Epithelial cell of esophagus (primary cell): ENCODE measurements around the gene GRIA4.
"Not testable (repeated sequence)": the region's sequence is repeated elsewhere in the genome, so short reads cannot be mapped to it uniquely, and the experiment has no call there.

ENCODE experiments used
- DNase-seq: peaks from one replicate; pipeline ENCODE4 v3.0.0; 2010; ENCODE audit warnings: low read depth
- H3K4me3 ChIP-seq: 2 replicates; pipeline ENCODE4 v1.5.1; 2011; ENCODE audit warnings: mild to moderate bottlenecking, low read length, control low read depth
- CTCF ChIP-seq: IDR thresholded peaks from 2 replicates; pipeline ENCODE4 v1.5.1; 2011; ENCODE audit warnings: low read depth, mild to moderate bottlenecking, low read length, control low read depth, inconsistent platforms; ENCODE audit not compliant: insufficient read depth; ENCODE audit errors: missing control alignments

Gene GRIA4

GRCh38 chr11:105878510-105878909, 268.6 kb downstream of the GRIA4 start:
- no peak for TF ChIP-seq CTCF
- no peak for DNase-seq
- H3K4me3 ChIP-seq = no peak overlapping the region

DNA sequence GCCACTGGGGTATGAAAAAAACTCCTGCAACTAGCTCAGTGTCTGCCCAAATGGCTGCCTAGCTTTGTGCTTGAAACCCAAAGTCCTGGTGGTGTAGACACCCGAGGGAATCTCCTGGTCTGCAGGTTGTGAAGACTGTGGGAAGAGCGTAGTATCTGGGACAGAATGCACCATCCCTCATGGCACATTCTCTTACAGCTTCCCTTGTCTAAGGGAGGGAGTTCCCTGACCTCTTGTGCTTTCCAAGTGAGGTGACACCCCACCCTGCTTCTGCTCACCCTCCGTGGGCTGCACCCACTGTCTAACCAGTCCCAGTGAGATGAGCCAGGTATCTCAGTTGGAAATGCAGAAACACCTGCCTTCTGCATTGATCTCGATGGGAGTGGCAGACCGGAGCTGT, 269.1 kb downstream of the GRIA4 start:
- not testable (repeated sequence) for H3K4me3 ChIP-seq, DNase-seq

- TF ChIP-seq CTCF = no peak
- DNase-seq = no peak
- no peak overlapping the region for H3K4me3 ChIP-seq
These were observed 271.2 kb downstream of the GRIA4 start for GRCh38 chr11:105881027-105881426.

- no peak for TF ChIP-seq CTCF
- no peak overlapping the region for H3K4me3 ChIP-seq
- no peak for DNase-seq
These were observed 274.6 kb downstream of the GRIA4 start for GRCh38 chr11:105884436-105884835.

DNA sequence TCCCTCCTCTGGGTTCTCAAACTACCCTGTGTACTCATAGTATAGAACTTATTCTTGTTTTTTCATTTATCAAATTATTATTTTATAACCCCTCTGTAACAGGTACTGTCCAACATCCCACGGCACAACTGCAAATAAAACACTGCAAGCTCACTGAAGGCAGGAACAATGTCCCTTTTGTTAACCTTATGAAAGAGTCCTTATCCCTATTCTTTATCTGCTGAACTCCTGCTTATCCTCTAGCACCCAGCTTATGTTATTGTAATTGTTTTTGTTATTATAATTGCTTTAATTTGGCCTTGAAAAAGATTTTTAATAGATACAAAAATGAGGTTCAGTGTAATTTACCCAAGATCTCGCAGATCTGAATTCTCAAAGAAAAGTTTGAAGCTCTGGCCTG, 281.8 kb downstream of the GRIA4 start:
- DNase-seq = no peak
- H3K4me3 ChIP-seq = no peak overlapping the region
- TF ChIP-seq CTCF = no peak

- DNase-seq = no peak
These were observed 287.3 kb downstream of the GRIA4 start for GRCh38 chr11:105897161-105897560.

GRCh38 chr11:105899772-105900171, 289.9 kb downstream of the GRIA4 start:
- no peak for TF ChIP-seq CTCF
- no peak overlapping the region for H3K4me3 ChIP-seq
- DNase-seq = no peak

More at GRCh38 chr11:105897161-105897560, 287.3 kb downstream of the GRIA4 start:
- TF ChIP-seq CTCF = no peak
- H3K4me3 ChIP-seq = no peak overlapping the region
